GM19099 (cell line): ENCODE data around the gene NXF2B.
"Not testable (repeated sequence)": the region's sequence is repeated elsewhere in the genome, so short reads cannot be mapped to it uniquely, and the experiment has no call there.

Source experiments
- POLR2A ChIP-seq: IDR thresholded peaks from 3 replicates; pipeline ENCODE4 v1.6.1; 2011; ENCODE audit warnings: low read depth; ENCODE audit not compliant: insufficient read length; ENCODE audit errors: extremely low read depth

The NXF2B gene, protein sequence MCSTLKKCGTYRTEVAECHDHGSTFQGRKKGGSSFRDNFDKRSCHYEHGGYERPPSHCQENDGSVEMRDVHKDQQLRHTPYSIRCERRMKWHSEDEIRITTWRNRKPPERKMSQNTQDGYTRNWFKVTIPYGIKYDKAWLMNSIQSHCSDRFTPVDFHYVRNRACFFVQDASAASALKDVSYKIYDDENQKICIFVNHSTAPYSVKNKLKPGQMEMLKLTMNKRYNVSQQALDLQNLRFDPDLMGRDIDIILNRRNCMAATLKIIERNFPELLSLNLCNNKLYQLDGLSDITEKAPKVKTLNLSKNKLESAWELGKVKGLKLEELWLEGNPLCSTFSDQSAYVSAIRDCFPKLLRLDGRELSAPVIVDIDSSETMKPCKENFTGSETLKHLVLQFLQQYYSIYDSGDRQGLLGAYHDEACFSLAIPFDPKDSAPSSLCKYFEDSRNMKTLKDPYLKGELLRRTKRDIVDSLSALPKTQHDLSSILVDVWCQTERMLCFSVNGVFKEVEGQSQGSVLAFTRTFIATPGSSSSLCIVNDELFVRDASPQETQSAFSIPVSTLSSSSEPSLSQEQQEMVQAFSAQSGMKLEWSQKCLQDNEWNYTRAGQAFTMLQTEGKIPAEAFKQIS

DNA sequence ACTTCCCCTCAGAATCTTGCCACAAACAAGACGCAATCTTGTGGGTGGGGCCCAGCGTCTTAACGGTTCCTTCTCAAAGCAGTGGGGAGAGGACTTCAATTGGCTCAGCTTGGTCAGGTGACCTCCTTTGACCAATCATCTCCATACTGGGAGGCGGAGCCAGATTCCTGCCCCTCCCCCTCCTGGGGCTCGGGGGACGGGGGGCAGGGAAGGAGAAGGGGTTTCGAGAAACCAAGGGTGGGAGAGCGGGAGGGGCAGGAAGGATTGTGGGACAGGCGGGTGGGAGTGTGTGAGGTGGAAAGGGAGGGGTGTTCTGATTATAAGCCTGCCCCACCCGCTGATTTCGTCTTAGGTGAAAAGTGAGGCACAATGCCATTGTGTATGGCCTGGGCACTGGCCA is at the start of gene NXF2B:
Gene NXF2B, minus strand, starts transcription at position 101 of the 400 bp plus-strand sequence. CDS start 59,972 bp downstream, outside the sequence.
- not testable (repeated sequence) for TF ChIP-seq POLR2A

- TF ChIP-seq POLR2A = not testable (repeated sequence)
These were observed 32.0 kb upstream of the NXF2B start, which contains the start of gene TCP11X2 for GRCh38 chrX:102471762-102472220. TCP11X2 (minus strand) TSS chrX:102471812.

DNA sequence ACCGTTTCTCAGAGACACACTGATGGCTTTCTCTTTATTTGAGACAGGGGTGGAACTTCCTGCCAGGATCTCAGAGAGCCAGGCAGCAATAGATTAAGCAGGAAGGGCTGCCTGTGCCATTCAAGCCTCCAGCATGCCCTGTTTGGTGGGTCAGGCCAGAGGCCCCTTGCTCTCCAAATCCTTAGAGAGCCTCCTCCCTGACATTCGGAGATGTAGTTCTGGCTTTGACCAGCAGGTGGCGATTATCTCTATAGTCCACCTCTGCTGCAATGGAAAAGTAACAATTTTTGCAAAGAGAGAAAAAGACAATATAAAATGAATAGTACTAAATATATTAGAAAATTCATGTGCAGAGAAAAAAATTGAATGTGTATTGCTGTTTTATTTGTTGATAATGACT is 93.9 kb downstream of the NXF2B start:
- no peak for TF ChIP-seq POLR2A

DNA sequence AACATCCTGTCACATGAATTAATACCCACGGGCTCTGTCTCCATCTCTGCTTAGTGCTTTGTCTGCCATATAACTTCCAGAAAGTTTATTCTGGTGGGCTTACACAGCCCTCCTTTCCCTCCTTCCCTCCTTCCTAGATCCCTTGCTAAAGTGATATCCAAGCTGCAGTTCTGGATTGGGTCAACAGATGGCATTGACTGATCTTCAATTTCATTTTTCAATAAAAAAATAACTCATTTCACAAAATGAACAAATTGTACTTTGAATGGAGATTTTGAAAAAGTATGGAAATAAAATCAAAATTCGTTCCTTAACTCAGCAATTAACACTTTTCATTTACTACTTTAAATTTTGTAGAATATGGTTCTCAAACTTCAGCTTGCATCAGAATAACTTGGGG is 97.9 kb downstream of the NXF2B start:
- TF ChIP-seq POLR2A = no peak

DNA sequence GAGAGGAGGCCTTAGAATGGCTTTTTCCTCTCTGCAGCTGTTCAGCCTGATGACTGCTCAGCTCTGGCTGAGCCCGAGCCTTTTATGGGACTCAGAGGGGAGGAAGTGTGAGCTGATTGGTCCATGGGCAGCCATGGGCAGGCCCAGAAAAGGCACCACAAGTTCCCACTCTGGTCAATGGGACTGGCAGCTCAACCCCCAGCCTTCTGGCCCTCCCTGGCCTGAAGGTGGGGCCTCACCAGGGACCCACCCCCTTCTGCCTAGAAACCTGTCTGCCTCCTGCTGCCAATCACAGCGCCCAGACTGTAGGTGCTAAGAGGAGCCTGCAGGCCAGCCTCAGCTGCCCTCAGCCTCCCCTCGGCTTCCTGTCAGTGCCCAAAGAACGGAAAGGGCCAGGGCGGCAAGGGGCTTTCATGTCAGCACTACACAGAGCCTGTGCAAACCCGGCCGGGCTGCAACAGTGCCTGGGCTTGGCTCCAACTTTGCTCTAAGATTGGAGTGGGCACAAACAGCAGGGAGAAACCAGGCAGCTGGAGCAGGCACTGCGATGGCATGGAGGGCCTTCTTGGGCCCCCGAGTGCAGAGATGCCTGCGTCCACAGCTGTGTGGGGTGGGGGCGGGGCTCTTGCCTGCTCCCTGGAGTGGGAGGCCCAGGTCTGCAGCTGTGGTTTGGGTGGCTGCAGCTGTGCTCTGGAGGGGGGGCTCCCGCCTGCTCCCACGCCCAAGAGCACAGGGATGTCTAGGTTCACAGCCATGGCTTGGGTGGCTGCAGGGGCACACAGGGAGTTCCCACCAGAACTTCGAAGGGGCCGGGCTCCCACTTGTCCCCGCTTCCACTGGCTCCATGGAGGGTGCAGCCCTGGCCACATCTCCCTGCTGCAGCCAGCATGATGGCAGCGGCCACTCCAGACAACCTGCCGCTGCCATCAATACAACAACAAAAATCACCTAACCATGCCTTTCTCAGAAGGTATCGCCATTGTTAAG is 100.2 kb downstream of the NXF2B start:
- no peak for TF ChIP-seq POLR2A

GRCh38 chrX:102338162-102338561 is 101.6 kb downstream of the NXF2B start:
- TF ChIP-seq POLR2A = no peak
